Panc1 (cell line): ENCODE results near the gene CEP63.

Experiments
- TCF7L2 ChIP-seq: IDR thresholded peaks from 2 replicates; pipeline ENCODE4 v1.6.1; 2011; ENCODE audit warnings: mild to moderate bottlenecking, low read depth, low read length, inconsistent platforms
- TF ChIP-seq, protein P1 (sequence below): fragments of 450-650 bp; IDR thresholded peaks from 2 replicates; pipeline ENCODE4 v1.5.1; 2017; ENCODE audit warnings: mild to moderate bottlenecking

DNA sequence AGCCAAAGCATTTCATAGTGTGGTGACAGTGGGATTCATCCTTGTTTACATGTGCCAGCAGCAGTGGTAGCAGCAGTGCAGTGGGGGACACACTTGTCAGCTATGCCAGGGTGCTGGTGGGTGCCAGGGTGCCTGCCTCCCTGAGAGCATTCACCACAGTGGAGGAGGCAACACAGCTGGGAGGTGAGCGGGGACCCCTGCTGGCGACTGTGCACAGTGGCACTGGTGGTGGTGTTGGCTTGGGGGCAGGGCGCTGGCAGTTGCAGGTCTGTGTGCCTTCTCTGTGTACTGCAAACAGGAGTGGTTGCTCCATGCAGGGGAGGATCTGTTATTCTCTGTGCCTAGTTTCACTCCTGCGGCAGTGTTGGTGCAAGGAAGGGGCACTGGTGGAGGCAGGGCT is 41.2 kb downstream of the CEP63 start:
- TF ChIP-seq, protein P1, sequence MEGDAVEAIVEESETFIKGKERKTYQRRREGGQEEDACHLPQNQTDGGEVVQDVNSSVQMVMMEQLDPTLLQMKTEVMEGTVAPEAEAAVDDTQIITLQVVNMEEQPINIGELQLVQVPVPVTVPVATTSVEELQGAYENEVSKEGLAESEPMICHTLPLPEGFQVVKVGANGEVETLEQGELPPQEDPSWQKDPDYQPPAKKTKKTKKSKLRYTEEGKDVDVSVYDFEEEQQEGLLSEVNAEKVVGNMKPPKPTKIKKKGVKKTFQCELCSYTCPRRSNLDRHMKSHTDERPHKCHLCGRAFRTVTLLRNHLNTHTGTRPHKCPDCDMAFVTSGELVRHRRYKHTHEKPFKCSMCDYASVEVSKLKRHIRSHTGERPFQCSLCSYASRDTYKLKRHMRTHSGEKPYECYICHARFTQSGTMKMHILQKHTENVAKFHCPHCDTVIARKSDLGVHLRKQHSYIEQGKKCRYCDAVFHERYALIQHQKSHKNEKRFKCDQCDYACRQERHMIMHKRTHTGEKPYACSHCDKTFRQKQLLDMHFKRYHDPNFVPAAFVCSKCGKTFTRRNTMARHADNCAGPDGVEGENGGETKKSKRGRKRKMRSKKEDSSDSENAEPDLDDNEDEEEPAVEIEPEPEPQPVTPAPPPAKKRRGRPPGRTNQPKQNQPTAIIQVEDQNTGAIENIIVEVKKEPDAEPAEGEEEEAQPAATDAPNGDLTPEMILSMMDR, result peak; percentile 75
- no peak for TF ChIP-seq TCF7L2
